Thyroid gland (tissue), 4 donors: ENCODE measurements around the gene GJA1. TPM values are rescaled to one million over a fixed set of nuclear protein-coding genes. Genes with fewer than 3 reads are reported as not detected.

Experiments
- DNase-seq, 2 donors: peaks; one replicate each; pipeline ENCODE4 v3.0.0-alpha.2; 2019
- H3K27ac ChIP-seq, 3 donors: fragments of 200-600 bp; sonication (generic); 1 replicate in 2 of 3; 2 replicates in 1 of 3; pipeline ENCODE4 v1.5.1; 2016 to 2019; ENCODE audit warnings: mild to moderate bottlenecking in 1 of 3, moderate library complexity in 1 of 3
- H3K27me3 ChIP-seq: fragments of 200-600 bp; sonication (generic); one replicate; pipeline ENCODE4 v1.5.1; 2019
- H3K36me3 ChIP-seq, 2 donors: fragments of 200-600 bp; sonication (generic); one replicate each; pipeline ENCODE4 v1.5.1; 2016 to 2019
- H3K4me1 ChIP-seq, 2 donors: fragments of 200-600 bp; sonication (generic); one replicate each; pipeline ENCODE4 v1.5.1; 2017 to 2019
- H3K4me3 ChIP-seq, 3 donors: fragments of 200-600 bp; sonication (generic); replicated peaks in 1 of 3; 1 replicate in 2 of 3; 2 replicates in 1 of 3; pipeline ENCODE4 v1.5.1; 2016; ENCODE audit warnings: mild to moderate bottlenecking in 1 of 3
- H3K9me3 ChIP-seq: fragments of 200-600 bp; sonication (generic); one replicate; pipeline ENCODE4 v1.5.1; 2017
- POLR2A ChIP-seq, 2 donors: fragments of 450-650 bp; IDR thresholded peaks; one replicate each; pipeline ENCODE4 v1.6.1; 2017; ENCODE audit warnings: antibody characterized with exemption in 2 of 2, mild to moderate bottlenecking in 2 of 2, moderate library complexity in 1 of 2
- WGBS, 2 donors: methylation state at CpG; one replicate each; pipeline ENCODE4 v1.1.5; 2017; 5-methylcytosine and 5-hydroxymethylcytosine counted together
- intact Hi-C: fragments of 100-400 bp; cut with DNase I; formaldehyde crosslinking; loops from one replicate; pipeline ENCODE4 v1.15.1; 2023
- total RNA-seq, 4 donors: library from RNA; depleted of rRNA; stranded (reverse); fragments of >200 nt; gene quantifications; one replicate each; pipeline ENCODE4 v1.2.3, GENCODE V29; 2016
- TF ChIP-seq, protein P1 (sequence below), 6 experiments: fragments of 200-600 bp in 3 of 6; fragments of 450-650 bp in 3 of 6; sonication (generic) in 3 of 6; IDR thresholded peaks; one replicate each; pipeline ENCODE4 v1.5.1; 2016 to 2019; ENCODE audit warnings: antibody characterized with exemption in 6 of 6, mild to moderate bottlenecking in 2 of 6, inconsistent platforms in 1 of 6, moderate library complexity in 1 of 6

Gene GJA1
- total RNA-seq, 4 donors from 2014 or later = 158 to 219 (median 197) TPM

DNA sequence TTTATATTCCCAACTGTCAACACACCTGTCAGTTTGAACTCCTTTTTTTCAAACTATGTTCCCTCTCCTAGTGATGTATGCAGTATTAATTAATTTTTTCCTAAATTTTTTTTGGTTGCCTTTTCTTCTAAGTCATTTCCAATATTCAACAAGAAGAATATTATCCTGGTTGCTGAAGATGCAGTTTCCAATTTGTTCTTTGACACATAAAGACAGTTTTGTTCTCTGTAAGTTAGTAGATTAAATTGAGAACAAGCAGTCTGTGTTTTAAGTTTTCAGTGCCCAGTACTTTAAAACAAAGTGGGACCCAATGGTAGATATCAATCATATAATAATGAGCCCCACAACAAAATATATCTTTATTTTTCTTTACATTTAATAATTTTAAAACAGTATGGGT, 47.3 kb downstream of the GJA1 start:
- DNase-seq = no peak
- no peak overlapping the region for H3K27ac ChIP-seq
- H3K4me1 ChIP-seq = peaks cover 0 to 7% of the 10 kb centered on the region in 2 donors
- no peaks in the 10 kb centered on the region for H3K36me3 ChIP-seq
- intact Hi-C loops = no loop called here
- no peaks in the 10 kb centered on the region for H3K9me3 ChIP-seq
- no peaks in the 10 kb centered on the region for H3K27me3 ChIP-seq
- H3K4me3 ChIP-seq = no peak overlapping the region
- TF ChIP-seq POLR2A (IDR thresholded peaks at IDR 0.05) = no peak
- TF ChIP-seq, protein P1, sequence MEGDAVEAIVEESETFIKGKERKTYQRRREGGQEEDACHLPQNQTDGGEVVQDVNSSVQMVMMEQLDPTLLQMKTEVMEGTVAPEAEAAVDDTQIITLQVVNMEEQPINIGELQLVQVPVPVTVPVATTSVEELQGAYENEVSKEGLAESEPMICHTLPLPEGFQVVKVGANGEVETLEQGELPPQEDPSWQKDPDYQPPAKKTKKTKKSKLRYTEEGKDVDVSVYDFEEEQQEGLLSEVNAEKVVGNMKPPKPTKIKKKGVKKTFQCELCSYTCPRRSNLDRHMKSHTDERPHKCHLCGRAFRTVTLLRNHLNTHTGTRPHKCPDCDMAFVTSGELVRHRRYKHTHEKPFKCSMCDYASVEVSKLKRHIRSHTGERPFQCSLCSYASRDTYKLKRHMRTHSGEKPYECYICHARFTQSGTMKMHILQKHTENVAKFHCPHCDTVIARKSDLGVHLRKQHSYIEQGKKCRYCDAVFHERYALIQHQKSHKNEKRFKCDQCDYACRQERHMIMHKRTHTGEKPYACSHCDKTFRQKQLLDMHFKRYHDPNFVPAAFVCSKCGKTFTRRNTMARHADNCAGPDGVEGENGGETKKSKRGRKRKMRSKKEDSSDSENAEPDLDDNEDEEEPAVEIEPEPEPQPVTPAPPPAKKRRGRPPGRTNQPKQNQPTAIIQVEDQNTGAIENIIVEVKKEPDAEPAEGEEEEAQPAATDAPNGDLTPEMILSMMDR (IDR thresholded peaks at IDR 0.05) = no peak

DNA sequence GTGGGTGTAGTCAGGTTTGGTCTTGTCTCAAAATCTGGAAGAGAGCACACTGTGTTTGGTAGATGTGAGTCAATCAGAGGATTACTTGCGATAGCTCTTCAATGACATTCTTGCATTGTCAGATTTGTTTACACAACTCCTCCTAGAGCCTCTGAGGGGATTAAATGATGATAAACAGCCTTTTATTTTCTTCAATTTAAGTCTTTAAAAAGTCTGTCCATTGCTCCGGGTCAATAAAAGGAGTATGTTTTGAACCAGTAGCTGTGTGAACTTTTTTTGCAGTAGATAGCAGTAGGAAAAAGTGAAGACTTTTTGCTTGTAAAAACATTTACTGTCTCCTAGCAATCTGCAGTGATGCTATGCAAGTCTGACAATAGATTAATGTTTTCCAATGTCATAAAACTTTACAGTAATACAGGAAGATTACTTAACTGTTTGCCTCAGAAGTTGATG, 49.9 kb downstream of the GJA1 start:
- no peaks in the 10 kb centered on the region for H3K9me3 ChIP-seq
- H3K4me1 ChIP-seq = peaks cover 0 to 7% of the 10 kb centered on the region in 2 donors
- 64 to 65% methylated on average over 2 of the region's 2 CpGs for WGBS, 2 donors
- intact Hi-C loops = no loop called here
- DNase-seq = no peak
- H3K36me3 ChIP-seq = no peaks in the 10 kb centered on the region
- no peaks in the 10 kb centered on the region for H3K27me3 ChIP-seq
- H3K27ac ChIP-seq = no peak overlapping the region
- no peak for TF ChIP-seq POLR2A (IDR thresholded peaks at IDR 0.05)
- TF ChIP-seq, protein P1 (IDR thresholded peaks at IDR 0.05) = no peak
- H3K4me3 ChIP-seq = no peak overlapping the region

DNA sequence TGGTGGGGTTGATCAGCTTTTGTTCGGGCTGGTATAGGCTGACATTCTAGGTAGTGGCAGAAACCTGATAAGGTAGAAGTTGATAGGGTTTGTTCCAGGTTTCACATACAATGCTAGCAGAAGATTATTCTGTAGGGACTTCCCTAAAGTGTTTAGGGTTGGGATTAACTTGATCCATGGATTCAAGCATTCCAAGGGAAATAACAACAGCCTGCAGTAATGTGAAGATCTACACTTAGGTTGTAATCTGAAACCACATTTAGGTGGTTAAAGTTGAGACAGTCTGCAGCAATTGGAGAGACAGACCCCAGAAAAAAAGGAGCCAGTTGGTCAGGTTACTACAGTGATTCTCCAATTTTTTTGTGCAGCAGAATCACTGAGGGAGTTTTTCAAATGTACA, 56.1 kb downstream of the GJA1 start:
- TF ChIP-seq, protein P1 (IDR thresholded peaks at IDR 0.05) = no peak
- no peak for TF ChIP-seq POLR2A (IDR thresholded peaks at IDR 0.05)
- DNase-seq = no peak
- Histone ChIP-seq H3K27me3 (no peaks in the 10 kb centered on the region), H3K4me1 (peaks cover 0 to 7% of the 10 kb centered on the region in 2 donors), H3K27ac (no peak overlapping the region), H3K4me3 (no peak overlapping the region), H3K36me3 (no peaks in the 10 kb centered on the region), H3K9me3 (no peaks in the 10 kb centered on the region)
- intact Hi-C loops = no loop called here
- 92 to 100% methylated on average over 1 of the region's 1 CpG for WGBS, 2 donors

DNA sequence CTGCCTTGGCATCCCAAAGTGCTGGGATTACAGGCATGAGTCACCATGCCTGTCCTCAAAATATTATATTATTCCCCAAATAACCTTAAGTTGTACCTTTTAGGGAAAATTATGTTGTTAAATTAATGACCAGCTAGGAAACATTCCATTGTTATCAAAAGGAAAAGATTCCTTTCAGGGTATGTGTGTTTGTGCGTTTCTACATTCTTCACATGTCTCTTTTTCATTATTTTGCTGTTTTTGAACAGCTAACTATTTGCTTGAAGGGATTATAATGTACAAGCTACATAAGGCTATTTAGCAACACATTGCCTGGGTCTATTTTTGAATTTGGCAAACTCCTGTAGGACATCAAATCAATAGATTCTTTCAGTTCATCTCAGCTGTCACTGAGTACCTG, 57.1 kb downstream of the GJA1 start:
- DNase-seq = no peak
- Histone ChIP-seq H3K36me3 (no peaks in the 10 kb centered on the region), H3K4me1 (no peaks in the 10 kb centered on the region), H3K27me3 (no peaks in the 10 kb centered on the region), H3K9me3 (no peaks in the 10 kb centered on the region), H3K4me3 (no peak overlapping the region), H3K27ac (no peak overlapping the region)
- intact Hi-C loops = no loop called here
- TF ChIP-seq POLR2A (IDR thresholded peaks at IDR 0.05) = no peak
- TF ChIP-seq, protein P1 (IDR thresholded peaks at IDR 0.05) = no peak
- WGBS, 2 donors = 89 to 91% methylated on average over 1 of the region's 1 CpG

DNA sequence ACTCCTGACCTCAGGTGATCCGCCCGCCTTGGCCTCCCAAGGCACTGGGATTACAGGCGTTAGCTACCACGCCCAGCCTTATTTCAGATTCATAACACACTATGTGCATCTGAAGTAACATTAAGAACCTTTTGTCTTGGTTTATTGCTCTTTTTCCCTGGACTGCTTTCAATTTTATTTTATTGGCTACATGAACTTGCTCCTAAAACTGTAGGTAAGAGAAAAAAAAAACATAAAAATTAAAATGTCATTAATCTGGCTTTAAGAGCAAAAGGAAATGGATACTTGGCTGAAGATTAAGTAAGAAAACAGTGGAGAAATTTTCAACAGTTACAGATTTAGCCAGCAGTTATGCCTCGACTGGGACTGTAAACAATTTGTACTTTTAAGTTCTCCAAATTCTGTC, 62.5 kb downstream of the GJA1 start:
- intact Hi-C loops = no loop called here
- Histone ChIP-seq H3K27me3 (no peaks in the 10 kb centered on the region), H3K9me3 (no peaks in the 10 kb centered on the region), H3K4me1 (peaks cover 3 to 13% of the 10 kb centered on the region in 2 donors), H3K27ac (no peak overlapping the region), H3K4me3 (no peak overlapping the region), H3K36me3 (no peaks in the 10 kb centered on the region)
- TF ChIP-seq, protein P1 (IDR thresholded peaks at IDR 0.05) = no peak
- TF ChIP-seq POLR2A (IDR thresholded peaks at IDR 0.05) = no peak
- DNase-seq = no peak
- 83 to 88% methylated on average over 5 of the region's 5 CpGs for WGBS, 2 donors
